LNCaP clone FGC (cell line): ENCODE data around the gene FAM236C.
"Not testable (repeated sequence)": the region's sequence is repeated elsewhere in the genome, so short reads cannot be mapped to it uniquely, and the experiment has no call there.

Experiments
- DNase-seq: peaks from one replicate; pipeline ENCODE4 v3.0.0-alpha.2; 2011; ENCODE audit warnings: low read depth
- H3K4me3 ChIP-seq: 2 replicates; pipeline ENCODE4 v1.5.1; 2011; ENCODE audit warnings: mild to moderate bottlenecking, low read depth, low read length, control low read depth

Gene FAM236C

DNA sequence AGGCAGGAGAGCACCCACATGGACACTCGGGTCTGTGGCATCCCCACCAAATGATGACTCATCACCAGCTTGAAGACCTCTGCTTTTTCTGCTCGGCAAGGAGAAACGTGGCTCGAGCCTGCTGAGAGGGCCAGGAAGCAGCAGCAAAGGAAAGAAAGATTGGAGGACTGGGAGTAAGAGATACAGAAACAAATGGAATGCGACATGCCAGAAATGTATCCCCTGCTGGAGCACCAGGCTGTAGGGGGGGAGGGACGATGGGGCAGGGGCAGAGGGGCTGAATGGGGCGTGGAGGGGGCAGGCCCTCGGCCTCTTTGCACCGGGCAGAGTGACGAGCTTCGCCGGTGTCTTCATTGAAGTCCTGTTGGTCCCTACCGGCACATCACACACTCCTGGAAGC, at the start of gene FAM236C:
FAM236C (plus strand) TSS at position 301 of the 400 bp plus-strand sequence. CDS start 100 bp downstream, outside the sequence.
- not testable (repeated sequence) for DNase-seq

DNA sequence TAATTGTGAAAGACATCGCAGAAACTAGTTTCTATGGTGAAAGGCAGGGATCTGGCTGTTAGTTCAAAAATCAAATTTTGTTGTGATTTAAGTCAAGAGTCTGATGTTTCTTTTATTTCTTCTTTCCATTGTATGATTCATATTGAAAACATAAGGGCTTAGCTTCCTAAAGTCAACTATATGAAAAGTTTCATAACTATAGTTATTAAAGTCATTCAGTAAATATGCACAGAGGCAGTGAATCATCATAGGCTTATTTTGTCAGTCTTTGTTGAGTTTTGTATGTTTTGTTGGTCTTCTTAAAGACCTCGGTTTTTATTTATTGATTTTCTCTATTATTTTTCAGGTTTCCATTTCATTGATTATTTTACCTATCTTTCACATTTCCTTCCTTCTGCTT, 29.5 kb upstream of the FAM236C start:
- H3K4me3 ChIP-seq, DNase-seq: not testable (repeated sequence)

More for the DNA sequence above, at the start of gene FAM236C:
- H3K4me3 ChIP-seq = not testable (repeated sequence)

DNA sequence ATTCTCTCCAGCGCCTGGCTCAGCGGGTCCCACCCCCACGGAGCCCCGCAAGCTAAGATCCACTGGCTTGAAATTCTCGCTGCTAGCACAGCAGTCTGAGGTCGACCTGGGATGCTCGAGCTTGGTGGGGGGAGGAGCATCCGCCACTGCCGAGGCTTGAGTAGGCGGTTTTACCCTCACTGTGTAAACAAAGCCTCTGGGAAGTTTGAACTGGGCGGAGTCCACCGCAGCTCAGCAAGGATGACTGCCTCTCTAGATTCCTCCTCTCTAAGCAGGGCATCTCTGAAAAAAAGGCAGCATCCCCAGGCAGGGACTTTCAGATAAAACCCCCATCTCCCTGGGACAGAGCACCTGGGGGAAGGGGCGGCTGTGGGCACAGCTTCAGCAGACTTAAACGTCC, 22.7 kb upstream of the FAM236C start:
- H3K4me3 ChIP-seq, DNase-seq: not testable (repeated sequence)

DNA sequence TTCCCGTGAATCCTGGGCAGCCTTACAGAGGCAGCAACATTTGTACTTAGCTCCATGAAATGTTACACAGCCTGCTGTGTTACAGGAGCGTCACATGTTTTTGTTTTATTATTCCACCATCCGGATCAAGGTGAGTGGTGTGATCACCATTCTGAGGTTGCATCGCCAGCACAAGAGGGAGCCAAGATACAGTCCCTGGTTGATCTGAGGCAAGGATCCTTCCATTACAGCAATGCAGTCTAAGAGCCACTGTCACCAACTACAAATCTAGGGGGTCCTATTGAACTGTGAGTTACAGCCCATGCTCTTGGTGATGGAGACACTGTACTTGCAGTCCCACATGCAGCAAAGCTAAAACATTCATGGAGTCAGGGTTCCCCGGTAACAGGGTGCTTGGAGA, 3.7 kb downstream of the FAM236C start:
- not testable (repeated sequence) for DNase-seq, H3K4me3 ChIP-seq

DNA sequence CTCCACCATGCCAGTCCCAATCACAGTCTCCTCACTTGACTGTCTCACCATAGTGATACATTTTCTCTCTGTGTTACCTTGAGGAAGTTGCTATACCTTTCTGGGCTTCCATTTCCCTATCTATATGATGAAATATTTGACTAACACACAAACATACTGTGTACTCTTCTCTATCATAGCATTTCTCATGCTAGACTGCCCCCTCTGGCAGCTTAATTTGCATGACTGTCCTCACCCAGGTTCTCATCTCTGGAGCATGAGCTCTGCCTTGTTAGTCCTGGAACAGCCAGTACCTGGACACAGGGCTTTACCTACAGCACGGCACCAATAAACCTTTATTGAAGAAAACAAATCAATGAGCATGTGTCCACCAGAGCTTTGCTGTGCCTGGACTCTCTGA, 19.9 kb downstream of the FAM236C start:
- not testable (repeated sequence) for H3K4me3 ChIP-seq, DNase-seq

DNA sequence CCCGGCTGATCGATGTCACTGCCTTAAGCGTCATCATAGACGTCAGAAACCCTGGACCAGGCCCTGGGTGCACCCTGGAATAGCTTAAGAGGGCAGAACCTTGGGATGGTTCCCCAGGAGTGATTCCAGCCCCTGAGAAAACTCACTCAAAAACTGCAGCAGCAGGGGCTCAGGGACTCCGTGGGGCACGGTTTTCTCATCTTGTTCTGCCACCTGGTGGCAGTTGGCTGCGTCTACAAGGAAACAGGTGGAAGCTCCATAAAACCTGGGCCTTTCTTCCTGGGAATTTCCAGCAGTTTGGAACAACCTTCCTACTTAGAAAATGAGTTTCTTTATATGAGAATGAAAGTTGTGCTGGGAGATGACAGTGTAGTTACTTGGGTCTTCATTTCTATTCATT, 24.0 kb downstream of the FAM236C start:
- DNase-seq, H3K4me3 ChIP-seq: not testable (repeated sequence)

DNA sequence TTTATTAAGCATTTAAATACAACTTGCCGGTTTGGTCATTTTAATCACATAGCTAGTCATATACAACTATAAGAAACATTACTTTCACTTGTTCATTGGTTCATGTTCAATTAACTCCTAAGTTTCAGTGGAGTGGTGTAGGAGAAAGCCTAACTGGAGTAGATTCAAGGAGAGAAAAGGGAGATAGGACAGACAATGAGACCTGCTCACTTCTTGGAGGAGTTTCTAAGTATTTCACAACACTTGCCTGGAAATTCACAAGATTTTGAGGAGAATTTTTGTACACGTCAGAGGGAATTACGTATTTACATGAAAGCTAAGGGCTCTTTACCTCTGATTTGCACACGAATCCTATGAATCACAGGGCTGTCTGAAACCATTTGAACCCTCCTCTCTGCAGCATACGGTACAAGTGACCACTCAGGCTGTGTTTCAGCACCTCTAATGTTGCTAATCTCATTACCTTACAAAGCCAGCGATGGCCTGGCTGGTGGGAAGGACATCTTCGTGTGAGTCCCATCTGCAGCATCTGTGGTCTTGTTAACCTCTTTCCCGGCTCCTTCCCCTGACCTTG, 24.6 kb downstream of the FAM236C start:
- not testable (repeated sequence) for H3K4me3 ChIP-seq, DNase-seq

DNA sequence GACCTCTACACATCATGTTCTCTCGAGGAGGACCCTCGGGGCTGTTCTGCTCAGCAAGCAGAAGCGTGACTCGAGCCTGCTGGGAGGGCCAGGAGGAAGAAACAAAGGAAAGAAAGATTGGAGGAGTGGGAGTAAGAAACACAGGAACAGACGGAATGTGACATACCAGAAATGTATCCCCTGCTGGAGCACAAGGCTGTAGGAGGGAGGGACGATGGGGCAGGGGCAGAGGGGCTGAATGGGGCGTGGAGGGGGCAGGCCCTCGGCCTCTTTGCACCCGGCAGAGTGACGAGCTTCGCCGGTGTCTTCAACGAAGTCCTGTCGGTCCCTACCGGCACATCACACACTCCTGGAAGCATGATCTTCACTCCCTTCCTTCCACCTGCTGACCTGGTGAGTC, 25.5 kb downstream of the FAM236C start, which contains the start of gene FAM236A:
FAM236A (plus strand) TSS at position 301 of the 400 bp plus-strand sequence; CDS start at position 358, 57 bp downstream.
- not testable (repeated sequence) for DNase-seq, H3K4me3 ChIP-seq

DNA sequence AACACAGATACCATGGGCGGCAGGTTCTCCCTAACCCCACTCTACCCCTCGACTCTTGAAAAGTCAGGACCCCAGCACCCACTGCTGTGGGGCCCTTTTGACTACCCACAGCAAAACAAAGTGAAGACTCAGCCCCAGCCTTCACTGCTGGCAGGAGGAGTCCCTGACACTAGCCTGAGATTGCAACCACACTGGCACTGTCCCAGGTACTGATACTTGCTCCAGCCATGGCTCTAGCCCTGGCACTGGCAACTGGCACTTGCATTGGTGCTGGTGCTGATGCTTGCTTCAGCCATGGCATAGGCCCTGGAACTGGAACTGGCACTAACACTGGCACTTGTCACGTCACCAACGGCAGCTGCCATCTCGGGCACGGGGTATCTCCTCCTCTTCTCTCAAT, 29.9 kb downstream of the FAM236C start:
- H3K4me3 ChIP-seq, DNase-seq: not testable (repeated sequence)

DNA sequence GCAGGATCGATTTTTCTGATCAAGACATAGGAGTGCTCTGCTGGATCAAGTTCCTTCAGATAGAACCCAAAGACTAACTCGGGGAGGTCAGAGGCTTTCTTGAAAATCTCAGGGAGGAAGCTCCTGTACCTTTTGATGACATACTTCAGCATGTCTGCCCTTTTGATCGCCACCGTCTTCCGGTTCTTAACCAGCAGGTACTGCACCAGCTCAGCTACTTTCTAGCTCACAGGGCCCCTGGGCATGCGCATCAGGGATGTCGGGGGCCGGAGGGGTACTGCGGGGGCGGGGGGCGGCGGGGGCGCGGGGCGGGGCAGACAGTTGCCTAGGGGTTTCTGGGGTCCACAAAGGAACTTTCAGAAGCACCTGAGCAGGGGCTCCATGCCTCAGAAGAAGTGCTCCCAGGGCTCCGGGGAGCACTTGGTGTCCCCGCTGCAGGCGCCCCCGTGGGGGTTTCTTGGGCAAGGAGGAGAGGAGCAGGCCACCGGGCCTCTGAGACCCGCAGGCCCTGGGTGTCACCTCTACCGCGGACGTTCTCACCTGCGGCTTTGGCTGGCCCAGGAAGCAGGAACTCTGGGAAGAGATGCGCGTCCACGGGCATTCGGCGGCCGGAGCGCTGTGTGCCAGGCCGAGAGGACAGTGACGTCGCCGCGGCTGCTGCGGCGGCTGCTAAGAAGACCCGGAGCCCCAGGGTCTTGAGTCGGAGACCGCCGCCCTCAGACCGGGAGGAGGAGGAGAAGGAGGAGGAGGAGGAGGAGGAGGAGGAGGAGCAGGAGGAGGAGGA, 30.8 kb downstream of the FAM236C start:
- DNase-seq, H3K4me3 ChIP-seq: not testable (repeated sequence)

DNA sequence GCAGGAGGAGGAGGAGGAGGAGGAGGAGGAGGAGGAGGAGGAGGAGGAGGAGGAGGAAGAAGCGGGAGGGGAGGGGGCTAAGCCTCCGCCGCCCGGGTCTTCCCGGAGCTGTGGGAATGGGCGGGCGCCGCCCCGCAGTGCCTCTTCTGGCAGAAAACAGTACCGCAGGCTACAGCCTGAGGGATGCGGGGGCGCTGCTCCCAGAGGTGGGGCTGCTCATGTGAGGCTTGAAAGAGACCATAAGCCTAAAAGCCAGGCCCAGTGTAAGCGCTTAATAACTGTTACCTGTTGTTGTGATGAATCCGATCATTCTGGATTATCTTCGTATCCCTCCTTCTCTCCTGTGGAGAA, 31.4 kb downstream of the FAM236C start, which contains the start of gene DMRTC1:
DMRTC1 (minus strand) TSS at position 19 of the 351 bp plus-strand sequence. CDS start 68,143 bp downstream, outside the sequence.
- not testable (repeated sequence) for H3K4me3 ChIP-seq, DNase-seq

DNA sequence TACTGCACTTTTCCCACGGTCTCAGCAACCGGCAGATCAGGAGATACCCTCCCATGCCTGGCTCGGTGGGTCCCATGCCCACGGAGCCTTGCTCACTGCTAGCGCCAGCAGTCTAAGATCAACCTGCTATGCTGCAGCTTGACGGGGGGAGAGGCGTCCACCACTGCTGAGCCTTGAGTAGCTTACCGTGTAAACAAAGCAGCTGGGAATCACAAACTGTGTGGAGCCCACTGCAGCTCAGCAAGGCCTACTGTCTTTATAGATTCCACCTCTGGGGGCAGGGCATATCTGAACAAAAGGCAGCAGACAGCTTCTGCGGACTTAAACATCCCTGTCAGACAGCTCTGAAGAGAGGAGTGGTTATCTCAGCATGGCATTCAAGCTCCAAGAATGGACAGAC, 47.6 kb downstream of the FAM236C start:
- not testable (repeated sequence) for DNase-seq

More for the DNA sequence above, 47.6 kb downstream of the FAM236C start:
- not testable (repeated sequence) for H3K4me3 ChIP-seq
